ENCODE data around the gene PSMD8.

DNA sequence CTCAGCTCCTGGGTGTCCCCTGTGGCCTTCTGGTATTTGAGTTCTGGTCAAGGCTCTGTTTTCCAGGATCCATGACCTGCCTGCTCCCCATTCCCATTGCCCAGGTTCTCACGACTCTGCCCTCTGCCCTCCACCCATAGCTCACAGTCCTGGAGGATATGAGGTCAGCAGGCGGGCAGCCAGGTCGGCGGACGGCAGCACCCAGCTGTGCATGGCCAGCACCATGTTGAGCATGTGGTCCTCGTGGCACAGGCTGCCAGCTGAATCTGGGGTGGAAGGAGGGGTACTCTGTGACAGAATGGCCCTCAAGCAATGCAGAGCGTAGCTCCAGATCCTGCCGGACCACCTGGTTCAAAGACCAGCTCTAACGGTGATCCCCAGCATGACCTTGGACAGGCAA lies 46.6 kb downstream of the PSMD8 start:
- TF ChIP-seq RAD21 (IDR thresholded peaks at IDR 0.05; ENCODE audit: low read depth) (no peak), YY1 (IDR thresholded peaks at IDR 0.05; ENCODE audit: low read depth) (no peak), EP300 (IDR thresholded peaks at IDR 0.05; ENCODE audit: borderline replicate concordance) (no peak), CREB1 (IDR thresholded peaks at IDR 0.05; ENCODE audit: low read depth) (no peak), NFIC (IDR thresholded peaks at IDR 0.05) (no peak), FOXM1 (IDR thresholded peaks at IDR 0.05; ENCODE audit: borderline replicate concordance, low read depth) (no peak), TAF1 (IDR thresholded peaks at IDR 0.05; ENCODE audit: low read depth) (no peak), ZBTB7A (IDR thresholded peaks at IDR 0.05; ENCODE audit: low read depth) (no peak), TCF12 (IDR thresholded peaks at IDR 0.05; ENCODE audit: low read depth) (no peak), EGR1 (IDR thresholded peaks at IDR 0.05) (no peak)
- TF ChIP-seq, protein P1, sequence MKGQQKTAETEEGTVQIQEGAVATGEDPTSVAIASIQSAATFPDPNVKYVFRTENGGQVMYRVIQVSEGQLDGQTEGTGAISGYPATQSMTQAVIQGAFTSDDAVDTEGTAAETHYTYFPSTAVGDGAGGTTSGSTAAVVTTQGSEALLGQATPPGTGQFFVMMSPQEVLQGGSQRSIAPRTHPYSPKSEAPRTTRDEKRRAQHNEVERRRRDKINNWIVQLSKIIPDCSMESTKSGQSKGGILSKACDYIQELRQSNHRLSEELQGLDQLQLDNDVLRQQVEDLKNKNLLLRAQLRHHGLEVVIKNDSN (IDR thresholded peaks at IDR 0.05) = no peak
- TF ChIP-seq, protein P2, sequence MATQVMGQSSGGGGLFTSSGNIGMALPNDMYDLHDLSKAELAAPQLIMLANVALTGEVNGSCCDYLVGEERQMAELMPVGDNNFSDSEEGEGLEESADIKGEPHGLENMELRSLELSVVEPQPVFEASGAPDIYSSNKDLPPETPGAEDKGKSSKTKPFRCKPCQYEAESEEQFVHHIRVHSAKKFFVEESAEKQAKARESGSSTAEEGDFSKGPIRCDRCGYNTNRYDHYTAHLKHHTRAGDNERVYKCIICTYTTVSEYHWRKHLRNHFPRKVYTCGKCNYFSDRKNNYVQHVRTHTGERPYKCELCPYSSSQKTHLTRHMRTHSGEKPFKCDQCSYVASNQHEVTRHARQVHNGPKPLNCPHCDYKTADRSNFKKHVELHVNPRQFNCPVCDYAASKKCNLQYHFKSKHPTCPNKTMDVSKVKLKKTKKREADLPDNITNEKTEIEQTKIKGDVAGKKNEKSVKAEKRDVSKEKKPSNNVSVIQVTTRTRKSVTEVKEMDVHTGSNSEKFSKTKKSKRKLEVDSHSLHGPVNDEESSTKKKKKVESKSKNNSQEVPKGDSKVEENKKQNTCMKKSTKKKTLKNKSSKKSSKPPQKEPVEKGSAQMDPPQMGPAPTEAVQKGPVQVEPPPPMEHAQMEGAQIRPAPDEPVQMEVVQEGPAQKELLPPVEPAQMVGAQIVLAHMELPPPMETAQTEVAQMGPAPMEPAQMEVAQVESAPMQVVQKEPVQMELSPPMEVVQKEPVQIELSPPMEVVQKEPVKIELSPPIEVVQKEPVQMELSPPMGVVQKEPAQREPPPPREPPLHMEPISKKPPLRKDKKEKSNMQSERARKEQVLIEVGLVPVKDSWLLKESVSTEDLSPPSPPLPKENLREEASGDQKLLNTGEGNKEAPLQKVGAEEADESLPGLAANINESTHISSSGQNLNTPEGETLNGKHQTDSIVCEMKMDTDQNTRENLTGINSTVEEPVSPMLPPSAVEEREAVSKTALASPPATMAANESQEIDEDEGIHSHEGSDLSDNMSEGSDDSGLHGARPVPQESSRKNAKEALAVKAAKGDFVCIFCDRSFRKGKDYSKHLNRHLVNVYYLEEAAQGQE (IDR thresholded peaks at IDR 0.05; ENCODE audit: low read depth) = no peak

All from Ishikawa (cell line).